ENCODE results near the gene EXT2. TPM values are rescaled to one million over a fixed set of nuclear protein-coding genes. Genes with fewer than 3 reads are reported as not detected.

EXT2 gene
- total RNA-seq, result 100 to 1,000 TPM in 1 of 4 donors, 10 to 100 TPM in 3; 52.6 to 116 (median 81.3) TPM

DNA sequence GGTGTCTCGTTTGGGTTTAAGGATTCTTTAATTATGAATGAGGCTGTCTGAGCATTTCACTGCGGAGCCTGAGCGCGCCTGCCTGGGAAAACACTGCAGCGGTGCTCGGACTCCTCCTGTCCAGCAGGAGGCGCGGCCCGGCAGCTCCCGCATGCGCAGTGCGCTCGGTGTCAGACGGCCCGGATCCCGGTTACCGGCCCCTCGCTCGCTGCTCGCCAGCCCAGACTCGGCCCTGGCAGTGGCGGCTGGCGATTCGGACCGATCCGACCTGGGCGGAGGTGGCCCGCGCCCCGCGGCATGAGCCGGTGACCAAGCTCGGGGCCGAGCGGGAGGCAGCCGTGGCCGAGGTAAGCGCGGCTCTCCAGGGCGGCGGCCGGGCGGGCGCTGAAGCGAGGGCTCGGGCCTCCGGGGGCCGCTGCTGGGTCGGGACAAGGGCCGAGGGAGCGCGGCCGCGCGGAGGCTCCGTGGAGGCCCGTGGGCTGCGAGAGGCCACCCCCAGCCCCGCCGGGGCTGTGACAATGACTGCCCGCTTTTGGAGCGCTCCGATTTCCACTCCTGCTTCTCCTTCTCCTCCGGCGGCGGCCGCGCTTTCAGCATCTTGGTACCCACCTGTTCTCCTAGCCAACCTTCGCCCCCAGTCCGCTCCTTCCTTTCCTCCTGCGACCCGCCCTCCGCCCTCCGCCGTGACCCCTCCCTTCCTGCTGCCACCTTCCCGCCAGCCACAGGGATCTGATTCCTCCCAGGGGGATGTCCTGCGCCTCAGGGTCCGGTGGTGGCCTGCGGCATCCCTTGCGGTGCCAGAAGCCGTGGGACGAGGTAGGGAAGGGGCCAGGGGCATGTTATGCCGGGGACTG, at the start of gene EXT2:
Gene EXT2 (plus strand): TSS at position 173 of the 854 bp plus-strand sequence. CDS start 12,035 bp downstream, outside the sequence.
- peak; percentile 86 to 89 for DNase-seq
- Histone ChIP-seq H3K4me3 (peak within 1 kb of the TSS; percentile 66 to 72), H3K9me3 (no peaks in the 10 kb centered on the region), H3K36me3 (no peaks in the 10 kb centered on the region), H3K27ac (peak within 1 kb of the TSS; percentile 72 to 74), H3K27me3 (no peaks in the 10 kb centered on the region), H3K4me1 (no peaks in the 10 kb centered on the region)
- peak; percentile 37 to 72 for TF ChIP-seq POLR2A (IDR thresholded peaks at IDR 0.05)
- TF ChIP-seq, protein P1, sequence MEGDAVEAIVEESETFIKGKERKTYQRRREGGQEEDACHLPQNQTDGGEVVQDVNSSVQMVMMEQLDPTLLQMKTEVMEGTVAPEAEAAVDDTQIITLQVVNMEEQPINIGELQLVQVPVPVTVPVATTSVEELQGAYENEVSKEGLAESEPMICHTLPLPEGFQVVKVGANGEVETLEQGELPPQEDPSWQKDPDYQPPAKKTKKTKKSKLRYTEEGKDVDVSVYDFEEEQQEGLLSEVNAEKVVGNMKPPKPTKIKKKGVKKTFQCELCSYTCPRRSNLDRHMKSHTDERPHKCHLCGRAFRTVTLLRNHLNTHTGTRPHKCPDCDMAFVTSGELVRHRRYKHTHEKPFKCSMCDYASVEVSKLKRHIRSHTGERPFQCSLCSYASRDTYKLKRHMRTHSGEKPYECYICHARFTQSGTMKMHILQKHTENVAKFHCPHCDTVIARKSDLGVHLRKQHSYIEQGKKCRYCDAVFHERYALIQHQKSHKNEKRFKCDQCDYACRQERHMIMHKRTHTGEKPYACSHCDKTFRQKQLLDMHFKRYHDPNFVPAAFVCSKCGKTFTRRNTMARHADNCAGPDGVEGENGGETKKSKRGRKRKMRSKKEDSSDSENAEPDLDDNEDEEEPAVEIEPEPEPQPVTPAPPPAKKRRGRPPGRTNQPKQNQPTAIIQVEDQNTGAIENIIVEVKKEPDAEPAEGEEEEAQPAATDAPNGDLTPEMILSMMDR (IDR thresholded peaks at IDR 0.05), result peak; percentile 92 to 94 (median 93)
- intact Hi-C loops (cut with DNase I; ENCODE audit: low total_unique reads), result loop anchor here (10.0 kb wide), 1 partner anchor 439 kb away; no protein-coding TSS in a partner anchor

GRCh38 chr11:44046182-44046581, 49.3 kb upstream of the EXT2 start:
- H3K4me3 ChIP-seq, result no peak overlapping the region
- no peak overlapping the region for H3K27ac ChIP-seq
- DNase-seq, result no peak
- H3K36me3 ChIP-seq, result no peaks in the 10 kb centered on the region
- intact Hi-C loops (cut with DNase I; ENCODE audit: low total_unique reads), result no loop called here
- no peaks in the 10 kb centered on the region for H3K4me1 ChIP-seq
- no peaks in the 10 kb centered on the region for H3K27me3 ChIP-seq
- TF ChIP-seq, protein P1 (IDR thresholded peaks at IDR 0.05), result no peak
- TF ChIP-seq POLR2A (IDR thresholded peaks at IDR 0.05), result no peak
- no peaks in the 10 kb centered on the region for H3K9me3 ChIP-seq

GRCh38 chr11:44047298-44047697, 48.2 kb upstream of the EXT2 start:
- Histone ChIP-seq H3K4me3 (no peak overlapping the region), H3K27ac (no peak overlapping the region), H3K9me3 (no peaks in the 10 kb centered on the region), H3K27me3 (no peaks in the 10 kb centered on the region), H3K4me1 (no peaks in the 10 kb centered on the region), H3K36me3 (no peaks in the 10 kb centered on the region)
- DNase-seq, result no peak
- TF ChIP-seq, protein P1 (IDR thresholded peaks at IDR 0.05), result no peak
- TF ChIP-seq POLR2A (IDR thresholded peaks at IDR 0.05), result no peak
- intact Hi-C loops (cut with DNase I; ENCODE audit: low total_unique reads), result no loop called here

GRCh38 chr11:44047931-44048431, 47.5 kb upstream of the EXT2 start, which contains the start of gene ACCSL:
Gene ACCSL, plus strand, starts transcription at chr11:44047981. Its CDS starts 56 bp downstream, at chr11:44048037.
- no peaks in the 10 kb centered on the region for H3K4me1 ChIP-seq
- intact Hi-C loops (cut with DNase I; ENCODE audit: low total_unique reads), result no loop called here
- DNase-seq, result no peak
- no peaks in the 10 kb centered on the region for H3K36me3 ChIP-seq
- H3K9me3 ChIP-seq, result no peaks in the 10 kb centered on the region
- H3K27ac ChIP-seq, result no peak within 1 kb of the TSS
- TF ChIP-seq POLR2A (IDR thresholded peaks at IDR 0.05), result no peak
- TF ChIP-seq, protein P1 (IDR thresholded peaks at IDR 0.05), result no peak
- H3K4me3 ChIP-seq, result no peak within 1 kb of the TSS
- H3K27me3 ChIP-seq, result no peaks in the 10 kb centered on the region

DNA sequence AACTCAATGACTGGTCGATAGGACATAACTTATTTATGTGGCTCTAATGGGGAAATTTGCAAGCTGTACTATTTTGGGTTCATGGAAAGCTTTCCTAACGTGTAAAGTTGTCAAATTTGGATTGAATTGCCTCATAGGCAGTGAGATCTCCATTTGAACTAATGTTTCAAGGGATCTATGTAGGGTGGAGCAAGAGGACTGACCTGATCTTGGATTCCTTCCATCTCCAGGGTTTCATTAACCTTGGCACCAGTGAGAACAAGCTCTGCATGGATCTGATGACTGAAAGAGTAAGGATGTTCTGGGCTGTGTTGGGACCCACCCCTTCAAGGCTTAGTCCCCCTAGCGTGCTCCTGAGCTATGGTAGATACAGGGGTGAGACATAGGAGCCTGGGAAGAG, 45.6 kb upstream of the EXT2 start:
- H3K27ac ChIP-seq, result no peak overlapping the region
- H3K36me3 ChIP-seq, result no peaks in the 10 kb centered on the region
- intact Hi-C loops (cut with DNase I; ENCODE audit: low total_unique reads), result no loop called here
- no peak for TF ChIP-seq POLR2A (IDR thresholded peaks at IDR 0.05)
- TF ChIP-seq, protein P1 (IDR thresholded peaks at IDR 0.05), result no peak
- no peaks in the 10 kb centered on the region for H3K4me1 ChIP-seq
- DNase-seq, result no peak
- H3K9me3 ChIP-seq, result no peaks in the 10 kb centered on the region
- no peaks in the 10 kb centered on the region for H3K27me3 ChIP-seq
- no peak overlapping the region for H3K4me3 ChIP-seq
